ENCODE results near the gene TMEM185A.

DNA sequence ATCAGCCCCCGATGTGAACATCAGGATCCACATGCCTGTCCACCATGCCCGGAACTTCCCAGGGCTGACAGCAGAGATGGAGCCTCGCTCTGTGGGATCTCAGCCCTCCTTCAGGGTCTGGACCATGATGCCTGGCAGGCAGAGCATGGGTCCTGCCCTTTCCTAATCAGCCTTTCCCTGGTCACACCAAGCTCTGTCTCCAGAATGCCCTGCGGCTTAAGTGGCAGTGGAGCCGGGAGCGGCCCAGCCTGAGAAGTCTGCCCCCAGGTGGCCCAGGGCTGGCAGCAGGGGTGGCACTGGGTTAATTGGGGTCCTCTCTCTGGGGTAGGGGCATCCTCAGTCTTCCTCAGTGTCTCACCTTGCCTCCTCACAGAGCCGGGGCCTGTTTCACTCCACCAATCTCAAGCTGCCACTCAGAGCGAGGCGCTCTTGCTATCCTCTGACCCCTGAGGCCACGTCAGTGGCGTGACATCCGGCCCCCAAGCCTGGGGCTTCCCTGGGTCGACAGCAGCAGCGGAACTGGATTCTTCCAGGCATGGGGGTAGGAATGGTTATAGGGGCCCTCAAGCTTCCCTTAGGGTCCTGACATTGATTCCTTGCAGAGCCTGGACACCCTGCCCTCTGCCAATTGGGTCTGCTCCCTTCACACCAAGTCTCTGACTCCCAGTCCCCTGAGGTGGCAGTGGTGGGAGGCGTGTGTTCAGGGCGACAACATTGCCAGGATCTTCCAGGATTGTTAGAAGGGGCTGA, 20.8 kb upstream of the TMEM185A start:
- TF ChIP-seq, protein P1, sequence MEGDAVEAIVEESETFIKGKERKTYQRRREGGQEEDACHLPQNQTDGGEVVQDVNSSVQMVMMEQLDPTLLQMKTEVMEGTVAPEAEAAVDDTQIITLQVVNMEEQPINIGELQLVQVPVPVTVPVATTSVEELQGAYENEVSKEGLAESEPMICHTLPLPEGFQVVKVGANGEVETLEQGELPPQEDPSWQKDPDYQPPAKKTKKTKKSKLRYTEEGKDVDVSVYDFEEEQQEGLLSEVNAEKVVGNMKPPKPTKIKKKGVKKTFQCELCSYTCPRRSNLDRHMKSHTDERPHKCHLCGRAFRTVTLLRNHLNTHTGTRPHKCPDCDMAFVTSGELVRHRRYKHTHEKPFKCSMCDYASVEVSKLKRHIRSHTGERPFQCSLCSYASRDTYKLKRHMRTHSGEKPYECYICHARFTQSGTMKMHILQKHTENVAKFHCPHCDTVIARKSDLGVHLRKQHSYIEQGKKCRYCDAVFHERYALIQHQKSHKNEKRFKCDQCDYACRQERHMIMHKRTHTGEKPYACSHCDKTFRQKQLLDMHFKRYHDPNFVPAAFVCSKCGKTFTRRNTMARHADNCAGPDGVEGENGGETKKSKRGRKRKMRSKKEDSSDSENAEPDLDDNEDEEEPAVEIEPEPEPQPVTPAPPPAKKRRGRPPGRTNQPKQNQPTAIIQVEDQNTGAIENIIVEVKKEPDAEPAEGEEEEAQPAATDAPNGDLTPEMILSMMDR (IDR thresholded peaks at IDR 0.05): no peak
- TF ChIP-seq POLR2AphosphoS5 (IDR thresholded peaks at IDR 0.05) (no peak), EP300 (IDR thresholded peaks at IDR 0.05; ENCODE audit: low read depth) (no peak), POLR2A (IDR thresholded peaks at IDR 0.05) (no peak)
